ENCODE data around the gene HEG1.

Gene HEG1

DNA sequence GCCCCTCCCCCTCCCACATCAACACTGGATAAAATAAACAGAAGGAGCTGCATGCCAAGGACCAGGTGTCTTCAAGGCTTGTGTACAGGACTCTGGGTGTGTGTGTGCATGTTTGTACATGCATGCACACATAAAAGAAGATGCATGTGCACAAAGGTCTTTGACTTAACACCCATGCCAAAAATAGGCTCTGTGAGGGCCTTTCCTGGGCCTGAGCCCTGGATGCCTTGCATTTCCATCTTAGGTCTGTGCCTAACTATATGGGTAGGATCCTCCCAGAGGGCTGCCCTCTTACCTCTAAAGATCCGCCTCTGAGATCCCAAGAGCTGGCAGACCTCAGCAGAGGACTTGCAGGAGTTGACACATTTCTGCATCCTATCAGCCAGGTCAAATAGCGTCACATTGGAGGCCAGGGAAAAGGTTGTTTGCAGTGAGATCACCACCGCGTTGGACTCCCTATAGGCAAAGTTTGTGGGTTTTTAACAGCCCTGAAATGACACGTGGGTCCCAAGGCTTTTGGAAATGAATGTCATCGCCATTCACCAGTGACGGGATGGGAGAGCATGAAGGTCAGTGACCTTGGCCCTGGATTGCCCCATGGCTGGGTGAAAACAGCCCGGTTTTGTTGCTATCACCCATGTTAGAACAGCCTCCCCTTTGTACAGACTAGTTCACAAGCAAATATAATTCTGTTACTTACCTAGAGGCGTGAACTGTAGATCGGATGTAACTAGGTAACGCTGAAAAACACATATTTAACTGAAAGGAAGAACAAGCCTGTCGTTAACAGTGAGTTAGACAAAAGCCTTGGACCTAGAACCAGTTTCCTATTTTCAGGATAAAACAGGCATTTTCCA lies 54.0 kb downstream of the HEG1 start:
- Mint-ChIP-seq H3K9me3 (no peaks in the 10 kb centered on the region), H3K4me1 (peaks cover 45% of the 10 kb centered on the region), H3K27me3 (ENCODE audit: low read depth) (no peaks in the 10 kb centered on the region), H3K4me3 (no peak overlapping the region), H3K27ac (peak overlapping the region in 1 of 3 experiments; percentile 78), H3K36me3 (ENCODE audit: low read depth) (peaks cover 13% of the 10 kb centered on the region)
- TF ChIP-seq, protein P1, sequence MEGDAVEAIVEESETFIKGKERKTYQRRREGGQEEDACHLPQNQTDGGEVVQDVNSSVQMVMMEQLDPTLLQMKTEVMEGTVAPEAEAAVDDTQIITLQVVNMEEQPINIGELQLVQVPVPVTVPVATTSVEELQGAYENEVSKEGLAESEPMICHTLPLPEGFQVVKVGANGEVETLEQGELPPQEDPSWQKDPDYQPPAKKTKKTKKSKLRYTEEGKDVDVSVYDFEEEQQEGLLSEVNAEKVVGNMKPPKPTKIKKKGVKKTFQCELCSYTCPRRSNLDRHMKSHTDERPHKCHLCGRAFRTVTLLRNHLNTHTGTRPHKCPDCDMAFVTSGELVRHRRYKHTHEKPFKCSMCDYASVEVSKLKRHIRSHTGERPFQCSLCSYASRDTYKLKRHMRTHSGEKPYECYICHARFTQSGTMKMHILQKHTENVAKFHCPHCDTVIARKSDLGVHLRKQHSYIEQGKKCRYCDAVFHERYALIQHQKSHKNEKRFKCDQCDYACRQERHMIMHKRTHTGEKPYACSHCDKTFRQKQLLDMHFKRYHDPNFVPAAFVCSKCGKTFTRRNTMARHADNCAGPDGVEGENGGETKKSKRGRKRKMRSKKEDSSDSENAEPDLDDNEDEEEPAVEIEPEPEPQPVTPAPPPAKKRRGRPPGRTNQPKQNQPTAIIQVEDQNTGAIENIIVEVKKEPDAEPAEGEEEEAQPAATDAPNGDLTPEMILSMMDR (IDR thresholded peaks at IDR 0.05; ENCODE audit: unreplicated experiment in 3 of 3), result no peak

DNA sequence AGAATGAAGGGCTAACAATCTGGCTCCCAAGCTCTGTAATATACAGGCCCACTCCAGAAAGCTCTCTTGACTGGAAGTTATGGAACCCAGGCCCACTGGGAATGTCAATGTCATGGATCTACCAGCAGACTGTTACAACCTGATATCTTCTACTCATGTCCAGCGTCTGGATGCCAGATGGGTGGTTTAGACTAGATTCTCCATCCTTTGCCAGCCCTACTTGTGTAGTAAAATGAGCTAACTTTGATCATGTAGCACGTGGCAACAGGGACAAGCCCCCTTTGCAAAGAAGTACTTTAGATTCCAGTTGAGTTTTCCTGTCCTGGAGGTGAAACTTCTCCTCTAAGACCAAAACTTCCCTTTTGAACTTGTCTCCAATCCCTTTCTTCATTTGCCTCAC lies 55.1 kb downstream of the HEG1 start:
- Mint-ChIP-seq H3K27me3 (ENCODE audit: low read depth) (no peaks in the 10 kb centered on the region), H3K4me1 (peaks cover 37% of the 10 kb centered on the region)

DNA sequence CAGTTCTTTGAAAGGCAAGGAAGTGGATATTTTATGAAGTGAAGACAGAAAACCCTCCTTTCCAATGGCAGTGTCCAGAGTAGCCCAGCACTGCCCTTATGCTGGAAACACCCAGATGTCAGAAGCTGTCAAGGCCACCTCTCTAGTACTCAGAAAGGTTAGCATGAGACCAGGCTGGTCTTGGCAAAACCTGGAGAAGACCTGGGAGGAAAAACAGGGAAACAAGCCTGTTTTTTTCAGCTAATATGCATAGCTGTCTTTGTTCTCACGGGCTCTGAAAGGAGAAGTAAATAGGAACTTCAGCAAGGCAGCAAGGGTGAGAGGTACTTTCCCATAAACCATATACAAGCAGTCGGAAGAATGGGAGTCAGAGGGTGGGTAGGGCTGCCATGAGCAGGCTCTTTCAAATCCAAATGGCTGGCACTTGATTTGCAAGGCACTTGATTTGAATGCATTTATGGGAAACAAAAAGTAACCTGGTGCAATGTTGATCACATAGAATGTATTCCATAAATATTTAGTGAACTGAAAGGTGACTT lies 55.8 kb downstream of the HEG1 start:
- peaks cover 36% of the 10 kb centered on the region for H3K4me1 Mint-ChIP-seq
- H3K27me3 Mint-ChIP-seq (ENCODE audit: low read depth), result no peaks in the 10 kb centered on the region
- no peak overlapping the region for H3K4me3 Mint-ChIP-seq
- H3K9me3 Mint-ChIP-seq, result no peaks in the 10 kb centered on the region
- H3K36me3 Mint-ChIP-seq (ENCODE audit: low read depth), result peaks cover 10% of the 10 kb centered on the region
- TF ChIP-seq, protein P1 (IDR thresholded peaks at IDR 0.05; ENCODE audit: unreplicated experiment in 3 of 3), result no peak
- no peak overlapping the region for H3K27ac Mint-ChIP-seq

More for the DNA sequence above, 55.1 kb downstream of the HEG1 start:
- TF ChIP-seq, protein P1 (IDR thresholded peaks at IDR 0.05; ENCODE audit: unreplicated experiment in 3 of 3), result no peak
- peaks cover 13% of the 10 kb centered on the region for H3K36me3 Mint-ChIP-seq (ENCODE audit: low read depth)
- no peak overlapping the region for H3K27ac Mint-ChIP-seq
- no peaks in the 10 kb centered on the region for H3K9me3 Mint-ChIP-seq
- H3K4me3 Mint-ChIP-seq, result no peak overlapping the region

DNA sequence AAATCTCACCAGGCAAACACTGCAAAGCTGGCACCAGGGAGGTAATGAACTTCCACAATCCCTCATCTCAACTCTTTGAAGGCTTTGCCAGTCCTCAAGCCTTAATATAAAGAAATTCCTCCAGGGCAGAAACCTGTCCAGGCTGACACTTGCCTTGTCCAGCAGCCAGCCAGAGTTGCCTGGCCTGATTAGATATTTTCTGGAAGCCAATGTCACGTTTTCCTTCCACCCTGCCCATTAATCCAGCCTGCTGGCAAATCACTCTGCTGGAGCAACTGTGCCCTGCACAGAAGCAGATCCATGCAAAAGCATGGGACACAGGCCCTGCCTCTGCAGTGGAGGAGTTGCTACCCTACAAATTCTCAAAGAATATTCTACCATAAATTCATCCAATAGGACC lies 56.5 kb downstream of the HEG1 start:
- no peak overlapping the region for H3K27ac Mint-ChIP-seq
- TF ChIP-seq, protein P1 (IDR thresholded peaks at IDR 0.05; ENCODE audit: unreplicated experiment in 3 of 3), result no peak
- no peaks in the 10 kb centered on the region for H3K9me3 Mint-ChIP-seq
- no peak overlapping the region for H3K4me3 Mint-ChIP-seq
- H3K27me3 Mint-ChIP-seq (ENCODE audit: low read depth), result no peaks in the 10 kb centered on the region
- peaks cover 10% of the 10 kb centered on the region for H3K36me3 Mint-ChIP-seq (ENCODE audit: low read depth)
- peaks cover 34% of the 10 kb centered on the region for H3K4me1 Mint-ChIP-seq

DNA sequence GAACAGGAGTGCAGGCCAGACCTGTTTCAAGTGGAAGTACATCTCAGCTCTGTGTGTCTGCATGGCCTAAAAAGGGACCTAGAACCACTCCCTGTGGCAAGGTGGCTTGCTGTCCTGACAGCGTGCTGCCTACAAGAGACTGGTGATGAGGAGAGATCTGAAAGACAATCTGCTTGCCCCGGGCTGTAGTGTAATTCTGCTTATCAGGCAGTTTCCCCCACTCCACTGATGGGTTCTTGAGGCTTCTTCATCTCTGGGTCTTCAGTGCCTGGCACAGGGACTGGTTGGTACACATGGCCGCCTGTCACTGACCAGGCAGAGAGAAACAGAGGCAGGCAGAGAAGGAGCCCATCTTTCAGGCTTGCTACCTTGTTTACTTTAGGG lies 57.6 kb downstream of the HEG1 start:
- Mint-ChIP-seq H3K4me1 (peaks cover 23% of the 10 kb centered on the region), H3K4me3 (no peak overlapping the region), H3K36me3 (ENCODE audit: low read depth) (peaks cover 9% of the 10 kb centered on the region), H3K27ac (no peak overlapping the region), H3K9me3 (no peaks in the 10 kb centered on the region), H3K27me3 (ENCODE audit: low read depth) (peaks cover 4% of the 10 kb centered on the region)
- TF ChIP-seq, protein P1 (IDR thresholded peaks at IDR 0.05; ENCODE audit: unreplicated experiment in 3 of 3), result no peak
